Fibroblast of lung (primary cell): ENCODE data around the gene CCNH.

Experiments used
- CTCF ChIP-seq, 2 donors: IDR thresholded peaks in 1 of 2; conservative IDR thresholded peaks in 1 of 2; 1 replicate in 1 of 2; 2 replicates in 1 of 2; pipeline ENCODE4 v1.5.1; 2011 to 2012; ENCODE audit warnings: low read length in 2 of 2, control low read depth in 1 of 2, inconsistent platforms in 1 of 2, low read depth in 1 of 2, mild to moderate bottlenecking in 1 of 2
- EZH2 ChIP-seq: IDR thresholded peaks from 2 replicates; pipeline ENCODE4 v1.5.1; 2012; ENCODE audit warnings: low read length, control low read depth, mild to moderate bottlenecking; ENCODE audit errors: missing control alignments

GRCh38 chr5:87368601-87369000 lies 44.1 kb downstream of the CCNH start:
- TF ChIP-seq CTCF (conservative IDR thresholded peaks at IDR 0.05 in 1 of 2, IDR thresholded peaks at IDR 0.05 in 1 of 2; ENCODE audit: low read depth in 1 of 2, low read length in 2 of 2) (no peak), EZH2 (no peak)
